Hepatic stellate cell (primary cell): Measurements from ENCODE around the gene TBC1D24.

Source experiments
- DNase-seq: peaks from one replicate; pipeline ENCODE4 v3.0.0; 2011; ENCODE audit warnings: low spot score

The TBC1D24 gene

DNA sequence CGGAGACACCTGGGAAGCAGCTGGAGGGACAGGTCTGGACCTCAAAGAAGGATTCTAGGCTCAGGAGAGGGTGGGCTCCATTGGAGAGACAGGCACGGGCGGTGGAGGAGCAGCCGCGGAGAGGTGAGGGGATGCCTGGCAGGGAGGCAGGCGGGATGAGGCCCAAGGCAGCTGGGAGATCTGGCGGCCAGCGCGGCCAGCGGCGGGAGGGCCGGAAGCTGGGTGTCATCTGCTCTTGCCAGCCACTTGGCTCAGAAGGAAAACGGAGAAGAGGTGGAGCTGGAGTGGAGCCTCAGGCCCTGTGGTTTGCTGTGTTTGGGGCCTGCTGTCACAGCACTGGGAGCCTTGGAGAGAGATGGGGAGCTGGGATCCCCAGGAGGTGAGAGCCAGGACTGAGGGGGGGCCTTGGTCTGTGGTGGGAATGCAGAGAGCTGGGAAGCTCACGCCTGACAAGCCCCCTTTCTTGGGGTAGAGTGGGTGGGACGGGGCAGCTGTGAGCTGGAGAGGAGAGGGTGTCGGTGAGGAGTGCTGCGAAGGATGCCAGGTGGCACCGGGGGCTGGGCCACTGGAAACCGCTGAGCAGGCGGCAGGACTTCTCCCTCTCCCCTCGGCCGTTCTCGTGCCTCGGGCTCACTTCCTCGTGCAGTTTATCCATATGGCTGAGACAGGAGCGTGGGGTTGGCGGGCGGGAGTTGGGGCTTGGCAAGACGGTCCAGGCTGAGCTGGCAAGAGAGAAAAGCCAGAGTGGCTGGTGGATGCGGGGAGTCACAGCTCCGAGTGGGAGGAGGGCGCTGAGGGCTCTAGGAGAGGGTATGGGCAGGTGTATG is 8.0 kb downstream of the TBC1D24 start:
- DNase-seq, result peak; percentile 81

DNA sequence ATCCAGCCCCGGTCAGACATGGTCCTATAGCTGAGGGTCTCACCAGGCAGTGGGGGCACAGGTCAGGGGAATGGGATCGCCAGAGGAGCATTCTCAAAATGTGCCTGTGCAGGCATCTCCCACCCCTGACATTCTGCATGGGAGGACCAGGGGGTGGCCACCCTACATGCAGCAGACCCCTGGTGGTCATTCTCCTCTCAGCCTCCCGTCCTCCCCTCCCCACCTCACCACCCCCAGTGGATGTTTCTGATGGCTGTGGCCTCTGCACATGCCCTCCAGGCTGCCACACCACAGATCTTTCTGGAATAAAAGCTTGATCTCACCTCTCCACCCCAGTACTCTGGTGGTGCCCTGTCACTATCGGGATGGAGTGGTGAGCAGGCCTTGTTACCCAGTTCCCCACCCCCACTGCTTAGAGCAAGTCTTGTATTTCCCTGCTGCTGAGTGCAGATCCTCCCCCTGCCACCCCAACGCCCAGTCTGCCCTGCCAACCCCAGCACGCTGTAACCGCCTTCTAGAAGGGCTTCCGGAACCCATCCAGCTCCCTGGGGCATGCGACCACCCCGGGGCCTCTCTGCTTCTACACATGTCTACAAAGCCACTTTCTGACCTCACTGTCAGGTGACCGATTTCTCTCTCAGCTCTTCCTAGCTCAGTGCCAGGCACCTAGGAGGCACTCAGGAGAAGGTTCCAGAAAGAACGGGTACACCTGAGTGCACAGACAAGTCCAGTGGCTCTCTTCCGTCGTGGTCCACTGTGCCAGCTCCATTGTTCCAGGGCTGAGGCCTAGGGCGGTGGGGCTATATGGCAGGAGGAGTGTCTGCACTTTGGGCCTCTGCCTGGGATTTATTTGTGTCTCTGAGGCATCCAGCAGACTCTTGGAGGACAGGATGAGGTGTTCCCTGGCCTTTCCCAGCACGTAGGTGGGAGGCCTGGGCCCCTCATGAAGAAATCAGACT is 9.3 kb downstream of the TBC1D24 start:
- no peak for DNase-seq

DNA sequence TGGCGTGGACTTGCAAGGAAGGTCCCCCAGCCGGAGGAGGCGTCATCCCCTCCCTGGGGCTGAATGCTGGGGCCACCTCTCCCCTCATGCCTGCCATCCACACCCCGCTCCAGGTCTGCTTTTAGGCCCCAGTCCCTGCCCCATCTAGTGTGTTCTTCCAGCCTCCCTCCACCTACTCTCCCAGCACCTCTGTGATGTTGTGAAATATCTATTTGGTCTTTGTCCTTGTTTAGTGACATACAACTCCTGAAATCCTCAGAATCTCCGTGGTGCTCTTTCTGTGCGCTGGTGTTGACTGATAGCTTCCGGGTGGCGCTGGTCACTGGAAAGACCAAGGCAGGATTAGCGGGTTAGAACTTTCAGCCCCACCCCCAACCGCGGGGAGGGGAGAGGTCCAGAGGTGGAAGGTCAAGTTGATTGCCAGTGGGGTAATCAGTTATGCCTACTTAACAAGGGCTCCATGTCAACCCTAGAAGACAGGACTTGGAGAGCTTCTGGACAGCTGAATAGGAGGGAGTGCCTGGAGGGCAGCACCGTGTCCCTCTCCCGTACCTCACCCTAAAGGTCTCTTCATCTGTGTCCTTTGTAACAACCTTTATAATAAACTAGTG is 10.1 kb downstream of the TBC1D24 start:
- DNase-seq, result no peak

DNA sequence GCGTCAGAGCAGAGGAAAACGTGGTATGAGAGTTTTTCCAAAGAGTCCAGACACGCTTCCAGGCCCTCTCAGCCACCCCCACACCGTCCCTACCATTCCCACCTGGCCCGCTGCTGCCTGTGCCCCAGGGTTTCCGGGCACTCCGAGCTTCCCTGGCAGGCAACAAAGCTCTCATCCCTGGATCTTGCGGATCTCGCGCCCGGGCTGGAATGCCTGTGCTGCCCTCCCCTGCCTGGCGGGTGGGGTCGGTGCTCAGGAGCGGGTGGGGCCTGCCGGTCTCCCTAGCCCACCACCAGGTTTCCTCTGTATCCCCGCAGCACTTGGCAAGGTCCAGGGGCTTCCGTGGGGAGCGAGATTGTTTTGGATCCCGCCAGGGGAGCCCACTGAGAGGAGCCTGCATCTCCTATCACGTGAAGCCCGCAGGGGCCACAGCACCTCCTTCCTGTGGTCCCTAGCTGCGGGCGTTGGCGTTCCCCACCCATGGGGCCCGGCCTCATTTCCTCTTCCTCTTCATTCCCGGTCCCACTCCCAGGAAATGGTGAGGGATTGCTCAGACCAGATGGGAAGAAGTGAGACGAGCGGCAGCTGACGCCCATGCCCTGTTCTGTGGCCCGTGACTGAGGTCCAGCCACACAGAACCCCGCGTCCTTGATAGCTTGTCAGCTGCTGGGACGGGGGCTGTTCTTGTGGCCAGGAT is 11.0 kb downstream of the TBC1D24 start:
- DNase-seq, result no peak

DNA sequence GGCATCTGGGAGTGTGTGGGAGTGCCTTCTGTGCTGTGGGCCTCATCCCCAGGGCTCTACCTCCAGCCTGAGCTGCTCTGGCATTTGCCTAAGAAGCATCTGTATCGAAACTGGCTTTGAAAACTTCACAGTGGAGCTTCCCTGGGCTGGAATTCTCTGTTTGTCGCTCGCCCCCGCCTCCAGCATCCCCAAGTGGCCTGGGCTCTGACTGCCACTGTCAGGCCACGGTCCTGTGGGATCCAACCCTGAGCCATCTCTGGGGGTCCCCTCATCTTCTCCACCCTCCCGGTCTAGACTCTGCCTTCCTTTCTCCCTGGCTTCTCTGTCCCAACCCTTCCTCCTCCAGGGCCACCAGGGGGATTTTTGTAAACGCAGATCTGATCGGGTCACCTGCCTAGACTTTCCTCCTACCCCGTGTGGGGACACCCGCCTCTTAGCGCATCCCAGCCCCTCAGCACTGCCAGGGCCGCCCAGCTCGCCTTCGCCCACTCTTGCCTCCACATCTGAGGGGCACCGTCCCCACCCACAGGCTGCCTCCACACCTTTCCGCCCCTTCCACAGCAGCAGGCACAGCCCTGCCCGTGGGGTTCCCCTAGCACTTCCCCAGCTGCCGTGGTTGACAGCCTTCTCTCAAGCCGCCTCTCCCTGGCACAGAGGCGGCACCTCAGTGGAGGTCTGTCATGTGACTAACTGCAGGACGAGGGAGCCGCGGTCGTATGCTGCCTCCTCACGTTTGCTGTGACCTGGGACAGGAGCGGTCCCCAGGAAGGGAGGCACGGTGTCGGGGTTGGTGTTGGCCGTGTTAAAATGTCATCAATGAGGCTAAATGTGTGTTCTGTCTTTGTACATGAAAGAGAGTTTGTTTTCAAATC is 12.0 kb downstream of the TBC1D24 start:
- DNase-seq, result no peak

DNA sequence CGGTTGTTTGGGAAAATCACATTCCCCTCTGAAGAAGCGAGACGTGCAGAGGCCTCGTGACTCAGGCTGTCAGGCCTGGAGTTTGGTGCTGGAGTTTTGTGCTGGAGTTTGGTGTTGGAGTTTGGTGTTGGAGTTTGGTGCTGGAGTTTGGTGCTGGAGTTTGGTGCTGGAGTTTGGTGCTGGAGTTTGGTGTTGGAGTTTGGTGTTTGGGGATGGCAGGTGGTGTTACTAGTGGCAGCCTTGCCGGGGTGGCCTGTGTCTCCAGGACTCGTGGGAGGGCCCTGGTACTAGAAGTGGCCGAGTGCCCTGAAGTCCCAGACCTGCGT is 12.6 kb downstream of the TBC1D24 start:
- no peak for DNase-seq

DNA sequence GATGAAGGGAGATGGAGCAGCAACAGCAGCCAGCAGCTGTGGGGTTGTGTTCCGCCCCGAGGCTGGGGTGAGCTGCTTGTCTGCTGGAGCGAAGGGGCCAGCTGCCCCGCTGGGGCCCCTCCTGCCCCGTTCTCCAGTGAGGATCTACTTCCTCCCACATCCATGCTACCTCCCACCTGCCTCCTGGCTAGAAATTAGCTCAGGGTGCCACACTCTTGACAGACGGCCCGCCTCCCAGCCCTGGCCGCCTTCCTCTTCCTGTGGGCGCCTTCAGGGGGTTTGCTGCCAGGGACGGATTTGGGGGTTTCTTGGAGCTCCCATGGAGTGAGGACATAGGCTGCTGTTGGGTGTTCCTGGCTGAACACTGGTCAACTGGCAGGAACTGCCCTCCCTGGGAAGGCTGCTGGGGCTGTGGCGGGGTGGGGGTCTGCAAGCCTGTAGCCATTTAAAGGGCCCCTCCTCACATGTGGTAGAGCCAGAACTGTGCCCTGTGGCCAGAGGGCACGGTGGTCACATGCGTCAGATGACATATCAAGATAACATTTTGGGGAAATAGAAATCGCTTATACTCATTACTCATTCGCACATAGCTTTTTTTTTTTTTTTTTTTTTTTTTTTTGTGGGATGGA is 13.1 kb downstream of the TBC1D24 start:
- DNase-seq, result no peak

DNA sequence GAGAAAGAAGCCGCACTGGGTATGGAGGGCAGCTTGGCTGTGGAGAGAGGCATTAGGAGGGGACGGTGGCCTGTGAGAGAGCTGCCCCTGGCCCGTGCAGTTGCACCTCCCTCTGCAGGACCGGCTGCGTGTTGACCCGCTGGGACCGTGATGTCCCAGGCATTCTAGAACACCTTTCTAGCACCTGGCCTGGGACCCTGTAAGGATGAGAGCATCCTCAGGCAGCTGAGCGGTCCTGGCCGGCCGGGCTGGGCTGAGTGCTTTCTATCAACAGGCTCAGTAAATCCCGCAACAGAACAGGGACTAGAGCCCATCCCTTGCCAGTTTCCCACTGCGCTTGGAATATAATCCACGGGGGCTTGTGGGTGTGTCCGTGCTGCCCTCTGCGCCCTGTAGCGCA is 14.7 kb downstream of the TBC1D24 start:
- DNase-seq, result no peak

DNA sequence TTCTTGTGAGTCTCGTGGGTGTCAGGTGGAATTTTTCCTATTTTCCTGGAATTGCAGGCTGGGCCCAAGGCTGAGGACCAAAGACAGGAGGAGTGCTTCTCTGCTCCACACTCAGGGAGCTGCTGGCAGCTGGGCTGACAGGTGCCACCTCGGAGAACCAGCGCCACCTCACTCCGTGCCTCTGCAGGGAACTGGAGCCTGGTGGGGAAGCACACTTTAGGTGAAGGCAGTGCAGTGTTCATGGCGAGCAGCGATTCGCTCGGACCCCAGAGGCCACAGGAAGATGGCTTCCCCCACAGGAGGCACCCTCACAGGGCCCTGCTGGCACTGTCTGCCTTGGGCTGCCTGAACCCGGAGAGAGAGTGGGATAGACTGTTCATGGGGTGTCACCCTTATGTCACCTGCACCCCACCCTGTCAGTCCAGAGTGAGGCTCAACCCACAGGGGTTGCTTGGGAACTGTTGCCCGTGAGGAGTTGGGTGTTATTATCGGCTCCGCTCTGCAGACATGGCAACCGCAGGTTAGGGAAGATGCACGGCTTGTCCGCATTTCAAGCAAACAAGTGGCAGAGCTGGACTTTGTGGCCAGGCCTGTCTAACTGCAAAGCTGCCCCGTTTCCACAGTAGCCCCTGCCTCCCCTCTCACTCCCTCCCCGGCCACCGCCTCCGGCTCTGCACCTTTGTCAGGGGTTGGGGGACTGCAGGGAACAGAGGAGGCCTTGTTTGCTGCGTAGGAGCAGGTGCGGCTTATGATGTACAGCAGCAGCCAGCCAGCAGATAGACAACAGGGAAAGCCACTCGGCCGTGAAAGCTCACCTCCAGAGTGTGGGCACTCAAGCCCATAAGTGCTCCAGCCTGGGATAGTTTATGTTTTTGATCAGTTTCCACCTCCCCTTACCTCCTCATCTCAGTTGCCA is 15.5 kb downstream of the TBC1D24 start:
- no peak for DNase-seq

DNA sequence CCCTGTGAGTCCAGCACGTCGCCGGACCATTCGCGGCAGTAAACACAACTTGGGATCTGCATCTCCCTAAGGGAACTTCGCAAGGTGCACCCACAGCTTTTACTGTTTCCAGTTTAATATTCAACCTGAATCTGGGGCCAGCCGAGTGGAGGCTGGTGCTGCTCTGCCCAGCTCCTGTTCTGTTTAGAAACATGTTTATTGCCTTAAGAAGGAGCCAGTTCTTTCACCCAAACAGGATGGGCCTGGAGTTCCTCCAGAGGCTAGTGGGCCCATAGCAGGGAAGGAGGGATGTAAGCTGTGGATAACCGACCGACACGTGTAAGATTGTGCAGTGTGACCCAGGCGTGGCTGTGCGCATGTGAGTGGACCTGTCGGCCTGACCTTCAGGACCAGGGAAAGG is 17.4 kb downstream of the TBC1D24 start:
- no peak for DNase-seq

DNA sequence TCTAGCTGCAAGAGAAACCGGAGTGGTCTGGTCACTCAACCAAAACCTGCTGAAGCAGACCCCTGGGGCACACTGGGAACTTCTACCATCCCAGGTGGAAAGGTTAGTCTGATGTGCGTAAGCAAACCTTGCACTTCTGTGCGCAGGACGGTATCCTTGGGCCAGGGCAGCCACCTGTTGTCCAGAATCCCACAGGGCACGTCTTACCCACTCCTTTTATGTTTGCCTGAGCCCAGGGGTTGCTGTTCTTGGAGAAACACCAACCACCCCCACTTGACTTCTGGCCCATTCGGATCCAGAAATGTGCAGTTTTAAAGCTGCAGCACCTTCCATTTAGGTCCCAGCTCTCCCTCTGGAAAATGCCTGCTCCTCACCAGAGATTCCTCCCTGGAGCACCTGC is 18.7 kb downstream of the TBC1D24 start:
- DNase-seq, result no peak

DNA sequence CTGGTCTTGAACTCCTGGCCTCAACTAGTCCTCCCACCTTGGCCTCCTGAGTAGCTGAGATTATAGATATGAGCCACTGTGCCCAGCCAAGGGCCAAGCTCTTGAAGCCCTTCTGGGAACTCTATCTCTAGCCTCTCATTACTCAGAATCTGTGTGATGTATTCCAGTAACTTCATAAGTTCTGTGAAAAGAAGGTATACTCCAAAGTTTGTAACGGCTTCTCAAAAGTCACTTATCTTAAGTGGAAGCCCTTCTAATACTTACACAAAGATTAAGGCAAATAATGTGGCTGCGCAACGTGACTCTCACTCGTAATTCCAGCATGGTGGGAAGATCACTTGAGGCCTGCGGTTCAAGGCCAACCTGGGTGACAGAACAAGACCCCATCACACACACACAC is 19.7 kb downstream of the TBC1D24 start:
- no peak for DNase-seq

DNA sequence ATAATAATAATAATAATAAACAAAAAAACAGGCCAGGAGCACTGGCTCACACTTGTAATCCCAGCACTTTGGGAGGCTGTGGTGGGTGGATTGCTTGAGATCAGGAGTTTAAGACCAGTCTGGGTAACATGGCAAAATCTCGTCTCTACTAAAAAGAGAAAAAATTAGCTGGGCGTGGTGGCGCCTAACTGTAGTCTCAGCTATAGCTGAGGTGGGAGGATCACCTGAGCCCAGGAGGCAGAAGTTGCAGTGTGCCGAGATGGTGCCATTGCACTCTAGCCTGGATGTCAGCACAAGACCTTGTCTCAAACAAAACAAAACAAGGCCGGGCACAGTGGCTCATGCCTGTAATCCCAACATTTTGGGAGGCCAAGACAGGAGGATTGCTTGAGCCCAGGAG is 20.1 kb downstream of the TBC1D24 start:
- no peak for DNase-seq

DNA sequence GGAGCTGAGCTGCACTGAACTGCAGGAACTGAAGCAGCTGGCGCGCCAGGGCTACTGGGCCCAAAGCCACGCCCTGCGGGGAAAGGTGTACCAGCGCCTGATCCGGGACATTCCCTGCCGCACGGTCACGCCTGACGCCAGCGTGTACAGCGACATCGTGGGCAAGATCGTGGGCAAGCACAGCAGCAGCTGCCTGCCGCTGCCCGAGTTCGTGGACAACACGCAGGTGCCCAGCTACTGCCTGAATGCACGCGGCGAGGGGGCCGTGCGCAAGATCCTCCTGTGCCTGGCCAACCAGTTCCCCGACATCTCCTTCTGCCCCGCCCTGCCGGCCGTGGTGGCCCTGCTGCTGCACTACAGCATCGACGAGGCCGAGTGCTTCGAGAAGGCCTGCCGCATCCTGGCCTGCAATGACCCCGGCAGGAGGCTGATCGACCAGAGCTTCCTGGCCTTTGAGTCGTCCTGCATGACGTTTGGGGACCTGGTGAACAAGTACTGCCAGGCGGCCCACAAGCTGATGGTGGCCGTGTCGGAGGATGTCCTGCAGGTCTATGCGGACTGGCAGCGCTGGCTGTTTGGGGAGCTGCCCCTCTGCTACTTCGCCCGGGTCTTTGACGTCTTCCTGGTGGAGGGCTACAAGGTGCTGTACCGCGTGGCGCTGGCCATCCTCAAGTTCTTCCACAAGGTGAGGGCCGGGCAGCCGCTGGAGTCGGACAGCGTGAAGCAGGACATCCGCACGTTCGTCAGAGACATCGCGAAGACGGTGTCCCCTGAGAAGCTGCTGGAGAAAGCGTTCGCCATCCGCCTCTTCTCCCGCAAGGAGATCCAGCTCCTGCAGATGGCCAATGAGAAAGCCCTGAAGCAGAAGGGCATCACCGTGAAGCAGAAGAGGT is 21.5 kb downstream of the TBC1D24 start:
- DNase-seq, result no peak

DNA sequence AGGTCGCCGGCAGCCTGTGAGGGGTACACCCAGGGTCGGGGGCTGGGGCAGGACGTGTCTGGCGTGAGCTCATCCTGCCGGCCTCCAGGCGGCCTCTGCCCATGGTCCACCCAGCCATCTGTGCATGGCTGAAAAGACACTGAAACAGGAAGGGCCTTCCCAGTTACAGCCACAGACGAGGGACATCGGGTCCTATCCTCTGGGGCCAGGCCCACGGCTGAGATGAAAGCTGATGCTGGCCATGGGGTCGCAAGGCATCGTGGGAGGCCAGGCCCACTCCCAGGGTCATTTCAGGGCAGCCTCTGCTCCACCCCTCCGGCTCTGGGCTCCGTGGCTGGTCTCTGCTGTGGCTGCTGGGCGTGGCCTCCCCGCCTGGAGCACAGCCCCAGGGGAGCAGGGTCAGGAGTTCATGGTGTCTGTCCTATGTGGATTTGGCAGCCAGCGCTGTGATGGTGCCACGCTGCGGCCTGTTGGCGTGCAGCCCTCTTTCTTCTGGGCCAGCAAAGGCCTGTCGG is 22.2 kb downstream of the TBC1D24 start:
- no peak for DNase-seq

DNA sequence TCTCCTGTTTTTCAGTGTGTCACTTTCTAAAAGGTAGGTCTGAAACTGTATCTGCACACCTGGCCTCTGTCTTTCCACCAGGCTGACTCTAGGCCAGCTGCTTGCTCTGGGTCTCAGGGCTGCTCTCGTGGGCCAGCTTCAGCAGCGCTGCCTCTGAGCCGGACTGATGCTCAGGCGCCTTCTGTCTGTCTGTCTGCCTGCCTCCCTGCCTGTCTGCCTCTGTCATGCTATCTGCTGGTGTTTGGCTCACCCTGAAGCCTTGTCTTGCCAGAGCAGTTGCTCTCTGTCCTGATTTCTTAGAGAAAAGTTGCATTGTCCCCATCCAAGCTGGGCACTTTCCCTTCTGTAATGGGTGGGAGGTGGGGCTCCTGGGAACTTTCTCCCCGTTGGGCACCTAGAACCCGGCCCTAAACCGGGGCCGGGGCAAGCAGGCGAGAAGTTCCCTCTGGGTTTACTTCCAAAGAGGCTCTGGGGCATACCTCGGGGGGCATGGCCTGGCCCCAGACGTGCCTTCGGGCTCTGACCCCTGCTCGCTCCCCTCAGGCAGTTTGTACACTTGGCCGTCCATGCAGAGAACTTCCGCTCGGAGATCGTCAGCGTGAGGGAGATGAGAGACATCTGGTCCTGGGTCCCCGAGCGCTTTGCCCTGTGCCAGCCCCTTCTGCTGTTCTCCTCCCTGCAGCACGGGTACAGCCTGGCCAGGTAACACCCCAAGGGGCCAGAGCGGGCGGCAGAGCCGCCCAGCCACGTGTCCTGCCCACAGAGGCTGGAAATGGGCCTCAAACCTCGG is 23.0 kb downstream of the TBC1D24 start:
- DNase-seq, result no peak

DNA sequence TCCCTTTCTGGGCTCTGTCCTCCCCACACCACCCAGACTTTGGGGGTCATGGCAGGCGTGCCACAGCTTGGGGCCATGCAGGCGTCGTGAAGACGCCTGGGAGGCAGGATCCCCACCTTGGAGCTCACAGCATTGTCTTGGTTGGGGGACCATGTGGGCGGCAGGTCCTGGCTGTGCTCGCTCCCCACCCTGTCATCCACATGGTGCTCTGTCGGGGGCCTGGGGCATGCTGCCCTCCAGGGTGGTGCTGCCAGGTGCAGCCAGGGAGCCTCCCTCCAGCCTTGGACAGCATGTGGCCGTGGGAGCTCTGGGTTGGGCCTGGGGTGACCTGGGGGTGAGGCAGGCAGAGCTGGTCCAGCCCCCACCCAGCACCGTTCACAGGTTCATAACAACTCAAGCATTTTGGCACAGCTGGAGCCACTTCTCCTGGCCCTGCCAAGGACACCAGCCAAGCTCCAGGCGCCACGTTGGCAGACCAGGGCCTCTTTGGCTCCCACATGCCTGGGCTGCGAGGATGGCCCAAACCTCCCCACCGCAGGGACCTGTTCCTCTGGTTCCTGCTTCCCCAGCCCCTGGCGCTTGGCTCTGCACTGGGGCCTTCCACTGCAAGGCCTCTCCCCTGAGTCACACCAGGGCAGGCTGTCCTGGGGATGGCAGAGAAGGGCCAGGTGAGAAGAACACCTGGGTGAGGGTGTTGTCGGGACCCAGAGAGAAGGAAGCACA is 23.8 kb downstream of the TBC1D24 start:
- no peak for DNase-seq
